Esophagus muscularis mucosa (tissue), 3 donors: ENCODE data around the gene FOXP3.

Experiments
- CTCF ChIP-seq, 3 experiments: fragments of 200-600 bp in 2 of 3; fragments of 450-650 bp in 1 of 3; sonication (generic) in 2 of 3; IDR thresholded peaks; one replicate each; pipeline ENCODE4 v1.5.1; 2017 to 2019; ENCODE audit warnings: antibody characterized with exemption in 3 of 3, mild to moderate bottlenecking in 2 of 3, moderate library complexity in 1 of 3
- POLR2A ChIP-seq: fragments of 450-650 bp; IDR thresholded peaks from one replicate; pipeline ENCODE4 v1.6.1; 2017; ENCODE audit warnings: antibody characterized with exemption, moderate library complexity, mild to moderate bottlenecking, low read depth
- POLR2AphosphoS5 ChIP-seq, 2 donors: sonication (generic); formaldehyde crosslinking; IDR thresholded peaks; one replicate each; pipeline ENCODE4 v1.6.1; 2017; ENCODE audit warnings: antibody characterized with exemption in 2 of 2

GRCh38 chrX:49309401-49309981, 45.0 kb upstream of the FOXP3 start:
- TF ChIP-seq POLR2A (no peak), POLR2AphosphoS5 (IDR thresholded peaks at IDR 0.05) (no peak), CTCF (IDR thresholded peaks at IDR 0.05) (no peak)
